Mesothelial cell of epicardium (in vitro differentiated cells): ENCODE results near the gene STARD3. TPM values are rescaled to one million over a fixed set of nuclear protein-coding genes. Genes with fewer than 3 reads are reported as not detected.
A peak's percentile ranks its signal among the peaks of the same experiment; 100 is the strongest.

Experiments
- DNase-seq, 2 experiments: peaks; one replicate each; pipeline ENCODE4 v3.0.0; 2021; ENCODE audit warnings: low spot score in 2 of 2; ENCODE audit not compliant: unreplicated experiment in 2 of 2
- H3K27ac Mint-ChIP-seq: 2 replicates; pipeline ENCODE4 v1.8.0; 2021; ENCODE audit warnings: mixed read lengths
- H3K27me3 Mint-ChIP-seq: 2 replicates; pipeline ENCODE4 v1.8.0; 2021; ENCODE audit warnings: low read depth, mixed read lengths
- H3K36me3 Mint-ChIP-seq: 2 replicates; pipeline ENCODE4 v1.8.0; 2021; ENCODE audit warnings: mixed read lengths
- H3K4me1 Mint-ChIP-seq: 2 replicates; pipeline ENCODE4 v1.8.0; 2021; ENCODE audit warnings: mixed read lengths
- H3K4me3 Mint-ChIP-seq: 2 replicates; pipeline ENCODE4 v1.8.0; 2021; ENCODE audit warnings: mild to moderate bottlenecking, moderate library complexity, mixed read lengths
- H3K9me3 Mint-ChIP-seq: 2 replicates; pipeline ENCODE4 v1.8.0; 2021; ENCODE audit warnings: mixed read lengths
- CTCF ChIP-seq: fragments of 200-600 bp; sonication (generic); IDR thresholded peaks from one replicate; pipeline ENCODE4 v1.5.0; 2021; ENCODE audit warnings: antibody characterized with exemption; ENCODE audit not compliant: unreplicated experiment
- total RNA-seq: library from RNA; stranded (reverse); gene quantifications from 3 replicates; pipeline ENCODE4 v1.2.1, GENCODE V29; 2021

Gene STARD3
- total RNA-seq, 1 donor from 2014 or later: 56.2 TPM

GRCh38 chr17:39663688-39664580 is 27.0 kb downstream of the STARD3 start:
- no peak overlapping the region for H3K4me3 Mint-ChIP-seq
- no peak for DNase-seq
- no peaks in the 10 kb centered on the region for H3K9me3 Mint-ChIP-seq

GRCh38 chr17:39664581-39665561 is 27.9 kb downstream of the STARD3 start, which contains the start of gene TCAP:
Gene TCAP, plus strand, starts transcription at chr17:39665349. Its CDS starts 11 bp downstream, at chr17:39665360.
- Mint-ChIP-seq H3K27me3 (peaks cover 46% of the 10 kb centered on the region), H3K36me3 (peaks cover 6% of the 10 kb centered on the region), H3K4me3 (peak within 1 kb of the TSS; percentile 31), H3K27ac (no peak within 1 kb of the TSS), H3K4me1 (peaks cover 14% of the 10 kb centered on the region), H3K9me3 (no peaks in the 10 kb centered on the region)
- no peak for DNase-seq
- TF ChIP-seq CTCF: no peak

More at GRCh38 chr17:39663688-39664580, 27.0 kb downstream of the STARD3 start:
- no peak for TF ChIP-seq CTCF
- peaks cover 38% of the 10 kb centered on the region for H3K27me3 Mint-ChIP-seq
- H3K4me1 Mint-ChIP-seq: peaks cover 14% of the 10 kb centered on the region
- H3K36me3 Mint-ChIP-seq: peaks cover 6% of the 10 kb centered on the region
- peak overlapping the region; percentile 59 for H3K27ac Mint-ChIP-seq

GRCh38 chr17:39665642-39666224 is 28.8 kb downstream of the STARD3 start:
- TF ChIP-seq CTCF: no peak
- peaks cover 14% of the 10 kb centered on the region for H3K4me1 Mint-ChIP-seq
- H3K9me3 Mint-ChIP-seq: no peaks in the 10 kb centered on the region
- no peak for DNase-seq
- peaks cover 6% of the 10 kb centered on the region for H3K36me3 Mint-ChIP-seq
- peaks cover 54% of the 10 kb centered on the region for H3K27me3 Mint-ChIP-seq
- peak overlapping the region; percentile 31 for H3K4me3 Mint-ChIP-seq
- no peak overlapping the region for H3K27ac Mint-ChIP-seq

GRCh38 chr17:39666231-39666600 is 29.3 kb downstream of the STARD3 start:
- DNase-seq: no peak
- Mint-ChIP-seq H3K27ac (no peak overlapping the region), H3K9me3 (no peaks in the 10 kb centered on the region), H3K36me3 (peaks cover 4% of the 10 kb centered on the region), H3K27me3 (peaks cover 59% of the 10 kb centered on the region), H3K4me3 (peak overlapping the region; percentile 31), H3K4me1 (peaks cover 10% of the 10 kb centered on the region)
- TF ChIP-seq CTCF: no peak

- H3K27ac Mint-ChIP-seq: no peak overlapping the region
- TF ChIP-seq CTCF: no peak
- no peaks in the 10 kb centered on the region for H3K36me3 Mint-ChIP-seq
- H3K27me3 Mint-ChIP-seq: peaks cover 59% of the 10 kb centered on the region
- no peak for DNase-seq
- no peak overlapping the region for H3K4me3 Mint-ChIP-seq
- peaks cover 8% of the 10 kb centered on the region for H3K4me1 Mint-ChIP-seq
- no peaks in the 10 kb centered on the region for H3K9me3 Mint-ChIP-seq
These were observed 29.8 kb downstream of the STARD3 start for GRCh38 chr17:39666601-39667261.
